Non-pigmented ciliary epithelial cell (primary cell): ENCODE results near the gene CCDC107.

Source experiments
- DNase-seq: peaks from one replicate; pipeline ENCODE4 v3.0.0-alpha.2; 2010; ENCODE audit warnings: low read depth

Gene CCDC107

DNA sequence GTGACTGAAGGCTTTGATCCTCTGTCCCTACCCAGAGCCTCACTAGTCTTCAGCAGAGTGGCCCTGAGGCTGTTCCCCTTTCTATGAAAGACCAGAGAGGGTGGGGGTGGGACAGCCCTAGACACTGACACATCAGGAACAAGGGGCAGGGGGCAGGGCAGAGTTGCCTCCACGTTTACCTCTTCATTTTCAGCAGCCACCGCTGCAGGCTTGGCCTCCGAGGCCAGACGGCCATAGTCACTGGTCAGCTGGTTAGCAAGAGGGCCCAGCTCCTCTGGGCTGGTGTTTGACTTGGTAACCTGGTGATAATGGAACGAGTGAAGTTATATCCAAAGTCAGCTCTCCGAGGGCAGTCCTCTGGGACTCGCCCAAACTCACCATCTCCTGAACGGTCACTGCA is 47.3 kb downstream of the CCDC107 start:
- DNase-seq: no peak

- no peak for DNase-seq
Measured at GRCh38 chr9:35705836-35706430, 47.8 kb downstream of the CCDC107 start.

DNA sequence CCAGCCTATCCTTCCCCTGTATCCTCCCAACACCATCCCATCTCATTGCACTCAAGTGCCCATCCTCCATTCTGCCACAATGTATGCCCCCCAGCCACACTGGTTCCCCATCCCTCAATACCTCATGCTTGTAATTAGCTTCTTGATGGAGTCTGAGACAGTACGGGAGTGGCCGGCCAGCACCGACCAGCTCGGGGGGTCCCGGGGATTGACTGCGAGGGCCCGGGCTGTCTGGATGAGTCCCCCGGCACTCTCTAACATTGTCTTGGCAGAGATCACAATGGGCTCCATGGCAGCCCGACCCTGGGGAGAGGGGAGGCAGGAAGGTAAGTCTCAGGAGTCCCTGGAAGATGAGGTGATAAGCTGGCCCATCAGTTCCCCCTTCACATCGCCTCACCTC is 48.9 kb downstream of the CCDC107 start:
- no peak for DNase-seq

DNA sequence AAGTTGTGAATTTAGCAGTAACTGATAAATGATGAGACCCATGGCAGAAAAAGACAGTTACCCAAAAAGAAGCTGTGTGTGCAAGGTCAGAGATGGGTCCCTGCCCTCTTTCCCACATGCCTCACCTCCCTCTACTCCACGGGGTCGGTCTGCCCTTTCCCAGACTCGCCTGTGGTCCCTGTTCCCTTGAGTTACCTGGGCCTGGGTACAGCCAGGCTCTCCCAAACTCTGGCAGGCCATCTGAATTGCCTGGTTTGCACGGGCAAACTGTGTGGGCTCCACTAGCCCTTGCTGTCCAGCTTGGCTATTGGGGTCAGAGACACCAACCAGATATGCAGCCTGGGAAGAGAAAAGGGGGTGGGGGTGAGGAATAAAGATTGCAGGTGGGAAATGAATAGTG is 50.1 kb downstream of the CCDC107 start:
- no peak for DNase-seq

- no peak for DNase-seq
Measured at GRCh38 chr9:35710818-35711500, 52.9 kb downstream of the CCDC107 start.
